ENCODE data around the gene RNF14. TPM values are rescaled to one million over a fixed set of nuclear protein-coding genes. Genes with fewer than 3 reads are reported as not detected.
A peak's percentile ranks its signal among the peaks of the same experiment; 100 is the strongest.
"Not testable (repeated sequence)": the region's sequence is repeated elsewhere in the genome, so short reads cannot be mapped to it uniquely, and the experiment has no call there.

Gene RNF14
- total RNA-seq (10 to 100 TPM; 30.7 to 70.1 (median 53.5) TPM), polyA plus RNA-seq (10 to 100 TPM; 31.5 to 43.2 (median 42.6) TPM)

GRCh38 chr5:141968914-141969608 is at the start of gene RNF14:
Gene RNF14, plus strand, starts transcription at chr5:141969105. Its CDS starts 4,484 bp downstream, at chr5:141973589.
- Histone ChIP-seq H3K27me3 (no peaks in the 10 kb centered on the region), H3K9me3 (no peaks in the 10 kb centered on the region), H3K4me3 (peak within 1 kb of the TSS; percentile 65 to 84 (median 70)), H3K4me1 (peaks cover 0 to 29% (median 24%) of the 10 kb centered on the region in 4 donors), H3K36me3 (peaks cover 6 to 25% (median 8%) of the 10 kb centered on the region in 4 donors), H3K27ac (peak within 1 kb of the TSS; percentile 94 to 96 (median 94))
- intact Hi-C loops (cut with DNase I), result loop anchor here (2.0 to 5.0 kb wide), 2 partner anchors 44 to 47 kb away; partner anchors contain the start of genes DELE1 and GNPDA1
- TF ChIP-seq POLR2AphosphoS5 (IDR thresholded peaks at IDR 0.05), result peak; percentile 88 to 97 (median 93)
- no peak for TF ChIP-seq EP300 (IDR thresholded peaks at IDR 0.05)
- TF ChIP-seq POLR2A (IDR thresholded peaks at IDR 0.05), result peak; percentile 70 to 87
- TF ChIP-seq CTCF (IDR thresholded peaks at IDR 0.05), result peak; percentile 86 to 96 (median 95)
- peak; percentile 96 for DNase-seq
- 0% methylated on average over 63 of the region's 63 CpGs for WGBS, 2 donors

- Histone ChIP-seq H3K4me3 (no peak overlapping the region), H3K27ac (no peak overlapping the region), H3K36me3 (no peaks in the 10 kb centered on the region), H3K9me3 (no peaks in the 10 kb centered on the region), H3K4me1 (peaks cover 0 to 18% (median 12%) of the 10 kb centered on the region in 4 donors), H3K27me3 (no peaks in the 10 kb centered on the region)
- TF ChIP-seq POLR2A (IDR thresholded peaks at IDR 0.05) (no peak), CTCF (IDR thresholded peaks at IDR 0.05) (no peak), EP300 (IDR thresholded peaks at IDR 0.05) (no peak), POLR2AphosphoS5 (IDR thresholded peaks at IDR 0.05) (no peak)
- intact Hi-C loops (cut with DNase I), result loop anchor here (5.0 kb wide), 2 partner anchors 42 to 48 kb away; partner anchors contain the start of genes PCDH1 and RNF14
- 40 to 79% methylated on average over 8 of the region's 8 CpGs for WGBS, 2 donors
- DNase-seq, result no peak
These were observed 49.4 kb upstream of the RNF14 start for GRCh38 chr5:141919218-141920119.

GRCh38 chr5:141920771-141921170 is 48.1 kb upstream of the RNF14 start:
- DNase-seq, result no peak
- peaks cover 0 to 10% (median 9%) of the 10 kb centered on the region in 4 donors for H3K36me3 ChIP-seq

GRCh38 chr5:141922827-141923447 is 46.0 kb upstream of the RNF14 start:
- H3K4me3 ChIP-seq, result peak overlapping the region; percentile 61 to 70 (median 66)
- not testable (repeated sequence) for DNase-seq, H3K27me3 ChIP-seq, H3K9me3 ChIP-seq
- intact Hi-C loops (cut with DNase I), result loop anchor here (2.0 to 5.0 kb wide), 3 partner anchors 44 to 74 kb away; partner anchors contain the start of genes PCDH1 and RNF14
- peaks cover 0 to 21% (median 15%) of the 10 kb centered on the region in 4 donors for H3K4me1 ChIP-seq
- peaks cover 15 to 32% (median 29%) of the 10 kb centered on the region in 4 donors for H3K36me3 ChIP-seq
- 47 to 54% methylated on average over 28 of the region's 28 CpGs for WGBS, 2 donors
- H3K27ac ChIP-seq, result peak overlapping the region; percentile 92 to 96 (median 92)

More at GRCh38 chr5:141920771-141921170, 48.1 kb upstream of the RNF14 start:
- TF ChIP-seq CTCF (IDR thresholded peaks at IDR 0.05) (no peak), POLR2A (IDR thresholded peaks at IDR 0.05) (no peak), POLR2AphosphoS5 (IDR thresholded peaks at IDR 0.05) (no peak), EP300 (IDR thresholded peaks at IDR 0.05) (no peak)
- Histone ChIP-seq H3K4me1 (peaks cover 0 to 21% (median 15%) of the 10 kb centered on the region in 4 donors), H3K27me3 (no peaks in the 10 kb centered on the region), H3K4me3 (no peak overlapping the region), H3K27ac (no peak overlapping the region), H3K9me3 (no peaks in the 10 kb centered on the region)
- WGBS, 2 donors, result 90 to 96% methylated on average over 2 of the region's 2 CpGs
- intact Hi-C loops (cut with DNase I), result loop anchor here (5.0 kb wide), 2 partner anchors 43 to 47 kb away; partner anchors contain the start of genes PCDH1 and RNF14
